ENCODE measurements around the gene YAP1.

The YAP1 gene

DNA sequence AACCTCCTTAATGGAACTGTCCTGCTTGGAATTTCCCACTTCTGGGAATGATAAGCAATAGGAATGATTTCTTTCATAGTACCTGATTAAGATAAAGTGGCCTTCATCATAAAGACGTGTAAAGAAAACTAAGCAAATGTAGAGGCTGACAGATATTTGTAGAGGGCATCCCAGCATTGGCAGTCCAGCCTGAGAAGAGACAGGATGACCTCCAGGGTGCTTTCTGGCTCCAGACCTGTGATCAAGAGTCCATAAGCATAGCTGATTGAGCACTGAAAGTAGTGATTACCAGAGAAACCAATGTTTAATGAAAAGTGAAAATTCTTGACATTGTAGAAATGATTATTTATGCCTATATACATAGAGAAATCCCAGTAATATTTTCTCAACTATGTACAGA lies 33.6 kb downstream of the YAP1 start:
- DNase-seq (ENCODE audit: low spot score): no peak
- in situ Hi-C loops (cut with MboI; ENCODE audit: low pct_unique_long_range_greater_than_20kb, low sequenced_read_pairs, unreplicated experiment): no loop called here

DNA sequence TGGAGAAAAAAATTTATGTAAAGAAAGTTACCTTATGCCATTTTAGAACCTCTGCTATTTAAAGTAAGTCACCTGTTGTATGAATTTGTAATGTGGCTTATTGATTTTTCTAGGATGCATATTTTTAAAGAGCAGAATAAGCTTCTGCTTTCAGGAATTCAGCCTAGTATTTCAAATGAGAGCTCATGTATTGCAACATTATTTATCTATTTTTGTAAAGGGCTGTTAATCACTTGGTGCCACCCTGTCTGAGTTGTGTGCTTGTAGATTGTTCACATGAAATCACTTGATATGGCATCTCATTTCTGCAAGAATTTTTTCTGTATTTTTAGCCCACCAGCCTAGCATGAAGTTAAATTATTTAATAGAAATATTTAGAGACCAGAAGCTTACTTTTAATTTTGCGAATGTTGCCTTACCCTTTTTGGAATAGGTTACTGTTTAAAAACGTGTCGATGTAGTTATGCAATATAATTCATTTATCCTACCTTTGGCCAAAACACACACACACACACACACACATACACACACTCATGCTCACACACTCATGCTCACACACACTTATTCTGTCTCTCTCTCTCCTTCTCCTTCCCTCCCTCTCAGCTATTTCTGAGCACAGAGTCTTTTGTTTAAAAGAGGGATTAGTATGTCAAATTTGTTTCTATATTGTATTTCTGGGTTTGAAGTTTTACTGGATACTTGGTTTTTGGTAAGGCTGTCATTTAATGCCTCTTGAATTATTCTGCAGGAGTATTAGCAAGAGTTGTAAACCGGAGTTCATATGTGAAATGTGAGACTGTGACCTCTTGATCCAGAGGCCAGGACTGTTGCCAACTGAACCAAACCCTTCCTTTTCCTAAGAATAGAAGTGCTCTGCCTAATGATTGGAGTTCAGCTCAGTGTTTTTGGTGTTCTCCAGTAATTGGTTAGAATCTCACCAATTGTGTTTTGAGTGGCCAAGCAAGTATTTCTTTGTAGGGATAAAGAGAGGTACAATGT lies 34.4 kb downstream of the YAP1 start:
- in situ Hi-C loops (cut with MboI; ENCODE audit: low pct_unique_long_range_greater_than_20kb, low sequenced_read_pairs, unreplicated experiment): no loop called here
- DNase-seq (ENCODE audit: low spot score): no peak
- no peak for TF ChIP-seq CTCF (IDR thresholded peaks at IDR 0.05; ENCODE audit: extremely low read depth, insufficient read depth, missing control alignments)

More for the DNA sequence above, 33.6 kb downstream of the YAP1 start:
- no peak for TF ChIP-seq CTCF (IDR thresholded peaks at IDR 0.05; ENCODE audit: extremely low read depth, insufficient read depth, missing control alignments)

DNA sequence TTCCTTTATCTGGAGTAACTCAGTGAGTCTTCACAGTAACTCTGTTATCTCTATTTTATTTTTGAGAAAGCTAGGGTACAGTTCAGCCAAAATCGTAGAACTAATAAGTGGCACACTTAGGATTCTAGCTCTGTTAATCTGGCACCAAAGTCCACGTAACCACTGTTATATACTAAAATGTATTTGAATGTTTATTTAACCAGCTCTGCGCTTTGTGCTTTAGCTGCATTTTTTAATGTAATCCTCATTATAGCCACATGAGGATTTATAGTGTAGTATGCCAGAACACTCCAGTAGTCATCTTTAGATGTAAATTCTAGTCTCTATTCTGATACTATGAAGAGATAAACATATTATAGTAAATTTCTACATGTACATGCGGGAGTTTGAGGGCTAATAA lies 36.8 kb downstream of the YAP1 start:
- TF ChIP-seq CTCF (IDR thresholded peaks at IDR 0.05; ENCODE audit: extremely low read depth, insufficient read depth, missing control alignments): no peak
- in situ Hi-C loops (cut with MboI; ENCODE audit: low pct_unique_long_range_greater_than_20kb, low sequenced_read_pairs, unreplicated experiment): no loop called here
- DNase-seq (ENCODE audit: low spot score): no peak

DNA sequence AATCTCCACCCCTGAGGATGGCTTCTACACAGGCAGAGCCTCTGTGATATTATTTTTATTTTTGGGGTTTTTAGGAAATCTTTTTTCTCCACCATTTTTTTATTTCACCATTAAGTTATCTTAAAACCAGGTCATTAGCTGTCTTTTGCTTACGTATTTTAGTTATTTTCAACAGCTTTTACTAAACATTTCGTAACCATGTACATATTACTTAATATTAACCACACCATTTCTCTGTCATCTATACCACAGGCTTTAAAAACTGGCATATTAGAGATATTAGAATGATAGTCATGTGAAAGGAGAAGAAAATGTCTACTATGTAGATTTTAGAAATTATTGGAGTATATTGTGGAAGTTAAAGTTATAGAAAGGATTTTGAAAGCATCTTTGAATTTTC lies 37.4 kb downstream of the YAP1 start:
- in situ Hi-C loops (cut with MboI; ENCODE audit: low pct_unique_long_range_greater_than_20kb, low sequenced_read_pairs, unreplicated experiment): no loop called here
- no peak for TF ChIP-seq CTCF (IDR thresholded peaks at IDR 0.05; ENCODE audit: extremely low read depth, insufficient read depth, missing control alignments)
- DNase-seq (ENCODE audit: low spot score): no peak

GRCh38 chr11:102148059-102148458 lies 37.8 kb downstream of the YAP1 start:
- TF ChIP-seq CTCF (IDR thresholded peaks at IDR 0.05; ENCODE audit: extremely low read depth, insufficient read depth, missing control alignments): no peak
- in situ Hi-C loops (cut with MboI; ENCODE audit: low pct_unique_long_range_greater_than_20kb, low sequenced_read_pairs, unreplicated experiment): no loop called here
- DNase-seq (ENCODE audit: low spot score): no peak

DNA sequence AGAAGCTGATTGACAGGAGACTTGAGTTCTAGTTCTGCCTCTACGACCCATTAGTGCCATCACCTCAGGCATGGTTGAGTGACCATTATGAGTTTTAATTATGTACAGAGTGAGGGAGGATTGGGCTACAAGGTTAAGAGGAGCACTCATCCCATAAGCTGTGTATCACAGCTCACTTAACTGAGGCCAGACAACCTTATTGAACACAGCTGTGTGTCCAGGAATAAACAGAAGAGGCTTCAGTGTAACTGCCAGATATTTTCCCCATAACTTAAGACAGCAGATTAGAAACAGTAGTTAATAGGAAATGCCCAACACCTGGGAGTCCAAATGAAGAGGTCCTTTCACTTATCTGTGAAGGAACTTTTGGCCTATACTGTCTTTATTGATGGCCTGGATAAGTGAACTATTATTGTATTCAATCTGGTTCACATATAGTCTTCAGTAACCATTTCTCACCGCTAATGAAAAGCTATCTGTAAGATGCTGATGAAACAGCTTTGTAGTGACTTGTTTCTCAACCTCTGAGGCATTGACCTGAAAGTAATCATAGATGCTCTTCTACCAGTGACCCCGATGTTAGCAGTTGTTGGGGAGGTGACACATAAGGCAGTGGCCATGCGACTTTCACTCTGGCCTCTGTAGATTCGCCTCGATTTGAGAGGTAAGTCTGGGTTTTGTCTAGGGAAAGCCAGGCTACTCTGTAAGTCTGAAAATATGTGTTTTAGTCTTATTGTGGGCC lies 41.7 kb downstream of the YAP1 start:
- DNase-seq (ENCODE audit: low spot score): no peak
- in situ Hi-C loops (cut with MboI; ENCODE audit: low pct_unique_long_range_greater_than_20kb, low sequenced_read_pairs, unreplicated experiment): no loop called here
- TF ChIP-seq CTCF (IDR thresholded peaks at IDR 0.05; ENCODE audit: extremely low read depth, insufficient read depth, missing control alignments): no peak

All from GM13977 (cell line).